GM10847 (cell line): ENCODE results near the gene MRPL34.

Experiments used
- POLR2A ChIP-seq: IDR thresholded peaks from 2 replicates; pipeline ENCODE4 v1.6.1; 2011; ENCODE audit not compliant: insufficient read length; ENCODE audit errors: extremely low read depth

MRPL34 gene

DNA sequence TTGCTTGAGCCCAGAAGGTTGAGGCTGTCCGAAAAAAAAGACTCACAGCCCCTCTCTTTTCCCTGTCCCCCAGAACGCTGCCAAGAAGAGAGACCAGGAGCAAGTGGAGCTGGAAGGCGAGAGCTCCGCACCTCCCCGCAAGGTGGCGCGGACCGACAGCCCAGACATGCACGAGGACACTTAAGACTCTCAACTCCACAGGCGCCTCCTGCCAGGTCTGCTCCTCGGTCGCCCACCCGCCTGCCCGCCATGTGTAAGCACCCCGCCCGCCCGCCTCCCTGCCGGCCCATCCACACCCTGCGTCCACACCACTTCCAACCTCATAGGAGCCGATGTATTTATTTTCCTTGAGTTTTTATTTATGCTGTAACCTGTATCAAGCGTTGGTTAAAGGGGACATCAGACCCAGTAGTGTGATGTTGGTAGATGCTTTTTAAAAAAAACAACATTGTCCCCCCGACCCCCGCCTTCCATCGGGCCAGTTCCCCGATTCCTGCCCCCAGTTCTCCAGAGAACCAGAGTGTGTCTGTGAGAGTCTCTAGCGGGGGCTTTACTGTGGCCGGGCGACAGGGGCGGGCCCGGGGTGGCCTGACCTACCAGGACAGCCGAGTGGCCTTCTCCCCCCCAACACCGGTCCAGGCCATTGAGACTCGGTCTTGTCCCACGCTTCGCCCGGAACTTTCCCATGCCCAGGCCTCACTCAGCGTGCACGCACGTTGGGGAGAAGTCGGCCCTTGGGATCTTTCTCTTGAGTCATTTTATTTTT, 14.0 kb downstream of the MRPL34 start:
- TF ChIP-seq POLR2A, result no peak

DNA sequence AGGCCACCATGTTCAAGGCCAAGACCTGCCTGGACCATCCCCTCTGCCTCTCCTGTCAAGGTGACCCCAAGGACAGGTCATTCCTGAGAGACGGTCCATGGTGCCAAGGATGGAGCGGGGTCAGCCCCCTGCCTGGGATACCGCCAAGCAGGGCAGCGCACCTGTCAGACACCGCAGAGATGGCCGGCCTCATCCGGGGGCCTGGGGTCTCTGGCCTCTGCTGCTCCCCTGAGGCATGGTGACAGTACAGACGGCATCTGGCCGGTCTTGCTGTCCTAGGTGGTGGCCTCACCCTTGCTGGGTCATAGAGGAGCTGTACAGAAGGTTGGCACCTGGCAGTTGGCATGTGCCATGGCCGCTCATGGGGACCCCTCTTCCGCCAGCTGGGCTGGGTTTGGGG, 14.8 kb downstream of the MRPL34 start:
- TF ChIP-seq POLR2A, result no peak

DNA sequence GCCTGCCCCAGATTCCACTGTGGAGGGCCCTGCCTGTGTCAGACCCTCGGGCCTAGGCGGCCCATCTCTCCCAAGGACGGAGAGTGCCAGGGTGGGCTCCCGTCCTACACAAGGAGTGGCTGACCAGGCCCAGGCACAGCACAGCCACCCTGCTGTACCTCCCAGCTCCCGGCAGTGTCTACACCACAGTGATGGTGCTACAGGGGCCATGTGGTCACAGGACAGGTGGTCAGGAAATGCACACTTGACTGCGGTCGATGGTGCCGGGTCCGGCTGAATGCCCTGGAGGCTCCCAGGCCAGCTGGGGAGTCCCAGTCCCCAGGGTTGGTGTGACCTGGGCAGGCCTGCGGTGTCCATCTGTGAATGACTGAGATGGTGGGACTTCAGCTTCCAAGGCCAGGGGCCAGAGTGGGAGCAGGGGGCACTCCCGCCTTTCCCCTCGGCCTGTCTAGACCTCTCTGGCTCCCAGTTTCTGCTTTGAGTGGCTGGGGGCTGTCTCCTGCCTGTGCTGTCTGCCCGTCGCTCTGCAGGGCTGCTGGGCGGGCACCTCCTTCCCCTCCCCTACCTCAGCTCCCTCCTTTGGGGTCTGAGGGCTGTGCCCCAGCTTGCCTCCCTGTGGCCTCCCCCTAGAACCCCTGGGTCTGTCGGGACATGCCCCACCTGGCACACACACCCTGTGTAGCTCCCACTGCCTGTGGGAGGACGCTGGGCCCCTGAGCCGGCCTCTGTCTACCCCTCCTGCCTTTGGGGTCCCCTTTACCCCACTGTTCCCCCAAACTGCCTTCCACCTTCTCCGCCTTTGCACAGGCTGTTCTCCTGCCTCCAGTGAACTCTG, 16.2 kb downstream of the MRPL34 start:
- no peak for TF ChIP-seq POLR2A

DNA sequence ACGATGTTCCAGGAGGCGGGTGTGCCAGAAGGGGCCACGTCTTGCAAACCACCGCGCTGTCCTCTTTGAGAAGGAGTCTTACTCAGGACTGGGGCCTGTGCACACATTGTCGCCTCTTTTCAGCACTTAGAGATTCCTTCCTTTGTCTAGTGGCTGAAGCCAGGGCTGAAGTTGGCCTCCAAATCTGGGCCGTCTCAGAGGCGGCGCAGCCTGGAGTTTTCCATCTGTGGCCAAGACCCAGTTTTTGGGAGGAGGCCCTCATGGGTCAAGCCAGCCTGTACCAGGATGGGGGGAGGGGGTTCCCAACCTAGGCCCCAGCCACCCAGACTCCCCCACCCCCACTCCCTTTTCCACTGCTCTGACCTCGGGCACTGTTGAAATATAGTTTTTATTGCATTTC, 17.2 kb downstream of the MRPL34 start:
- TF ChIP-seq POLR2A, result no peak

DNA sequence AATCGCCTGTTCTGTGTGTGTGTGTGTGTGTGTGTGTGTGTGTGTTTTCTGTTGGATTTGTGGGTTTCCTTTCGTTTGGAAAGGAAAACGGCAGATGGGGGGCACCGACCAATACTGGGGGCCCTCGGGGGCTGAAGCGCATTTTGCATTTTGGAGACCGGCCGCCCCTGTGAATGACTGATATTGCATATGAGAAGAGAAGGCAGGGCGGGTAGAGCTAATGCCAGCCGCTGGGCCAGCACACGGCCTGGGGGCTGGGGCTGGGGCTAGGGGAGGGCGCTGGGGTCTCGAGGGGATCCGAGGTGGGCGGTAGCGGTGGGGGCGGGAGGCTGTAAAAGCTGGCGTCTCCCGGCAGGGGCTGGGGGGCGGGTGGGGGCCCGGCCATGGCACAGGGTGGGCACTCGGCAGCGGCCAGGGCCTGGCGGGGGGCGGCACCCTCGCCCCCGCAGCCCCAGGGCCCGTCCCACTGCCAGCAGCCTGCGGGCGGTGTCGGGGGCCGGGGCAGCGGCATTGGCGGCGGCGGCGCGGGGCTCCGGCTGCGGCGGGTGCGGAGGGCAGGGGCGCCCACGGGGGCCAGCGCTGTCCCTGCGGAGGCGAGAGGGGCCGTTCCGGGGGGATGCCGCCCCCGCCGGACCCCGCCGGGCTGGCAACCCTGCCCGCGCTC, 17.8 kb downstream of the MRPL34 start:
- TF ChIP-seq POLR2A, result no peak

DNA sequence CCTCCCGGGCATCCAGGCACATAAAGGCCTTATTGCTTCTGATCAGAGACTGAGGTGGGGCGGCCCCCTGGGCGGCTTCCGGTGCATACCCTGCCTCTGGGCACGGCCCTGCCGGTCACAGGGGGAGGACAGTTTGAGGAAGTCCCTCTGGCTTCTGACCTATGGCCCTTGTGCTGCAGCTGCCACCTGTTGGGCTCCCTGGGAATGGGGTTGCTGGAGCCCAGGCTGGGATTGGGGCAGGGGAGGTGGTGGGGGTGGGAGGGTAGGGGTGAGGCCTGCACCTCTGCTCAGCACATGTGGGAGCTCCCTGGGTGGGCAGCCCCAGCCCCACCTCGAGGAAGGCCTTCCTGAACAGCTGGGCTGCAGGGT, 18.3 kb downstream of the MRPL34 start:
- TF ChIP-seq POLR2A, result no peak

DNA sequence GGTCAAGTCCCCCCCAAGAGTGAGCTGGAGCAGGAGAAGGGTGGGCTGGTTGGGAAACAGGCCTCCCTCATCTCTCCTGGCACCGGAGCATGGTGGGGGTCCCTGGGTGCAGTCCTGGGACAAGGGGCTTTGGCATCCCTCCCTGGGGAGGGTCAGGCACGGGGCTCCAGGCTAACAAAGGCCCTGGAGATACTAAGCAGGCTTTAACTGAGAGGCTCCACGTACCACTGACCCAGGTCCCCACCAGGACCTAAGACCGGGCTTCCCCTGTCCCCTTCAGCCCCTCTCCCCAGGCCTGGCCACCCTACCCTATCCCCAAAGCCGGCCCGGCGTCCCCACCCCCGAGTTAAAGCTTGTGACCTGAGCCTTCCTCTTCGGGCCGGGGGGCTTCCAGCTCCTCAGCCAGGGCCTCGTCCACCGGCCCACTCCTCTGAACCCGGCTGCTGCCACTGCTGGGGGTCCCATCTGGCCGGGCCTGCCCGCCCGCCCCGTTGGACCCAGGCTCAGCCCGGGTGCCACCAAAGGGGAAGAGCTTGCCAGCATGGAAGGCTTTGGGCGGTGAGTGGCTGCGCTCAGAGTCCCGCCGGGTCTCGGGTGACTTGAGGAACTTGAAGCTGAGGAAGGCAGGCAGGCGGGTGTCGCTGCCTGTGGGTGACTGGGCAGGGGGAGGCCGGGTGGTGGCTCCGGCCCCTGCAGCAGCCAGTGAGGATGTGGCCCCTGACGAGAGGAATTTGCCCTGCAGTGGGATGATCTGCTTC, 18.9 kb downstream of the MRPL34 start:
- no peak for TF ChIP-seq POLR2A

DNA sequence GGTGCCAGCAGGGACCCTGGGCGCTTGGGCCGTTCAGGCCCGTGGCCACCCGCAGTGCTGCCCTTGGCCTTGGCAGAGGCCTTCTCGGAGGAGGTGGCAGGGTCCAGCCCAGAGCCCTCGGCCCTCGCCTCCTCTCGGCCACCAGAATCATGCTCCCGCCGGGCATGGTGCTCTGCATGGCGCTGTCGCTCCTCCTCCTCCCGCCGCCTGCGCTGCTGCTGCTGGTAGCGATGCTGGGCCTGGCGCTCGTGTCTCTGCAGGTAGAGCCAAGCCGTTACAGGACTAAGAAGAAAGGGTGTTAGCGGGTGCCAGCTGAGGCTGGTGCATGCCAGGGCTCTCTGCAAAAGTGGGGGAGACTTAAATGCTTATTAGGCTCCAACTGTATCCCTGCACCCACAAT, 19.5 kb downstream of the MRPL34 start:
- TF ChIP-seq POLR2A, result no peak

DNA sequence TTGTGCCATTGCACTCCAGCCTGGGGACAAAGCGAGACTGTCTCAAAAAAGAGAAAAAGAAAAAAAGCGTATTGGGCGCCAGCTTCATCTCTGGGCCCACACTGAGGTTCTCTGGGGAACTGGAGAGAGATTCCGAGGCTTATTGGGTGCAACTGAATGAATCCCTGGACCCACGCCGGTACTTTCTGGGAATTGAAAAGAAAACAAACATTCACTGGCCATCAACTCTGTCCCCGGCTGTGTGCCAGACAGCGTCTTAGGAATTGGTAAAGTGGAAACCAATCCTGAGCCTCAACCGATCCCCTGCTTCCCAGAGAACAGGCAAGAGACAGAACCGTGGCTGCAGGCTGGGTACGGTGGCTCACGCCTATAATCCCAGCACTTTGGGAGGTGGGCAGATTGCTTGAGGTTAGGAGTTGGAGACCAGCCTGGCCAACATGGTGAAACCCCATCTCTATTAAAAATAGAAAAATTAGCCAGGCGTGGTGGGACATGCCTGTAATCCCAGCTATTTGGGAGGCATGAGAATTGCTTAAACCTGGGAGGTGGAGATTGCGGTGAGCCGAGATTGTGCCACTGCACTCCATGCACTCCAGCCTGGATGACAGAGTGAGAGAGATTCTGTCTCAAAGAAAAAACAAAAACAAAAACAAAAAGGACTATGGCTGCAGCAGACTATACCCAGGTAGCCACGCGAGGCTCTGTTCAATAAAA, 20.4 kb downstream of the MRPL34 start:
- no peak for TF ChIP-seq POLR2A

DNA sequence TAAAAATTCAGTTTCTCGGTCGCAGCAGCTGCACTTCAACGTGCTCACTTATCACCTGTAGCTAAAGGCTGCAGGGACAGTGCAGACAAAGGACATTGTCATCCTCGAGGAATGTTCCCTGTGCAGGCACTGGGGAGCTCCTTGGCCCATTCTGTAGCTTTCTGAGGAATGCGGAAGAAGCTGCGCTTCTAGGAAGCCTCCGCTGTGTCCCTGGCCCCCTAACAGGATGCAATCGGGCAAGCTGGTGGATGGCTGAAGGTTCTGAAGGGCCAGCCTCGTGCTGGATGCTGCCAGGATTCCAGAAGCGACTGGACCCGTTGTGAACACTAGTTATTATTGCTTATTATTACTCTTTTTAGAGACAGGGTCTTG, 20.9 kb downstream of the MRPL34 start:
- TF ChIP-seq POLR2A, result no peak

DNA sequence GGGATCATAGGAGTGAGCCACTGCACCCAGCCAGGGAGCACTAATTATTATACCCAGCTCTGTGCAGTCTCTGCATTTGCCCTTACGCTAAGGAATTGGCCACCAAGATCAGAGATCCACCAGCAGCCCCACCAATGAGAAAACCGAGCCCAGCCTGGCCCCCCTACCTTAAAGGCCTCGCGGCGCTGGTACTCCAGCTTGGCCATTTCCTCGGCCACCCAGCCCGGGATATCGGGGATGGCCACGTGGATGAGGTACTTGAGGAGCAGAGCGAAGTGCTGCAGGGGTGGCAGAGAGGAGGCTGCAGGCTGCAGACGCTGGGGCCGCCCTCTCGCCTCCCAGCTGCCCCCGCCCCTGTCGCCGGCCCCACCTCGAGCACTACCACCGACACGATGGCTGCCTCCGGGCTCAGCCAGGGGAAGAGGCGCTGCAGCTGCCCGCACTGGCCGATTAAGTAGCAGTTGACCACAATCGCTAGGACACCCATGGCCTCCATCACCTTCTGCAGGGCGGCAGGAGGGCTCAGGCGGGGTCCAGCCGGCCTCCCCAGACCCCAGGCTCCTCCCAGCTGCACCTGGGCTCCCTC, 21.5 kb downstream of the MRPL34 start:
- TF ChIP-seq POLR2A, result no peak

DNA sequence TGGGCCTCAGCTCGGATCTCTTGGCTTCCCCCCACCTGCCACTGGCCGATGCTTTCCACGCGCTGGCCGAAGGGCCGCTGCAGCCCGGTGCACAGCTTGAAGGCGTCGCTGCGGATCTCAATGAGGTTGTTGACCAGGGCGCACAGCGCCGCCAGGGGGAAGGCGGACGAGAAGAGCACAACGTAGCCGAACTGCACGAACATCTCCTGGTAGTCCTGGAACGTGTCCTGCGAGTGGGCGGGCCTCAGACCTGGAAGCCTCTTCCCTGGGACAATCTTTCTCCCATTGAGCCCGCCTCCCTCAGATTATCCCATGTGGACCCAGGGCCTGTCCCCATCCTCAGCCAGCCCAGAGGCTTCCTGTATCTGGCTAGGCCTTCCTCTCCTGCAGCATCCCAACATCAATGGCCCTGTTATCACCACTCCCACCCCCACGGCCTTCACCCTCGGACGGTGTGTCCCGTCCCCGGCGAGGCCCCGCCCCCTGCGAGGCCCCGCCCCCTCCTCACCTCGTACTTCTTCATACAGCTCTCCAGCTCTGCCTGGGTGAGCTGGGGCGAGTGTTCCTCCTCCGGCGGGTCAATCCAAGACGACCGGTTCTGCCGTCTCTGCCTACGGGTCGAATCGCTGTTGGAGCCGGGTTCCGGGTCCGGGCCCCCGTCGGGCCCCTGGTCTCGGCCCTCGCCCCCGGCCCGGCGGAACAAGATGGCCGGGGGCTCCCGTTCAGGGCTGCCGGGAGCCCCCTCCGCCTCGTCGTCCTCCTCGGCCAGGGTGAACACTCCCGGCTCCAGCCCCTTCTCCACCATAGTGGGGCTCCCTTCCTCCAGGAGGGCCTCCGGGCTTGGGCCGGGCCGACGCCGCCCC, 22.2 kb downstream of the MRPL34 start:
- TF ChIP-seq POLR2A, result no peak
